K562 (cell line): ENCODE results near the gene UPF2. TPM values are rescaled to one million over a fixed set of nuclear protein-coding genes. Genes with fewer than 3 reads are reported as not detected.

Experiments
- ATAC-seq: fragments of 200-7000 bp; cut with Tn5 transposase; 3 replicates; pipeline ENCODE4 v1.9.1; 2020; ENCODE audit warnings: moderate library complexity
- BruUV-seq: library from RNA; stranded (reverse); fragments of 400-500 nt; replicated peaks from 2 replicates; lab custom pipeline; 2021; lab: Mats Ljungman, UMichigan
- CTCF ChIA-PET: fragments of 300-600 bp; formaldehyde crosslinking; extraction: SDS; loops from one replicate; lab custom pipeline; 2021; ENCODE audit warnings: low intra/inter-chr PET ratio; lab: Yijun Ruan, JAX
- POLR2A ChIA-PET: fragments of 300-600, 350-650 bp; sonication (Branson Sonifier 250); formaldehyde crosslinking; extraction: SDS; loops from one replicate; lab custom pipeline; 2021; ENCODE audit warnings: antibody characterized with exemption, inconsistent platforms; lab: Yijun Ruan, JAX
- DNase-seq, 4 experiments: peaks; one replicate each; pipeline versions ENCODE4 v3.0.0 to v3.0.0-alpha.2; 2011 to 2018; ENCODE audit warnings: low spot score in 3 of 4, mixed read lengths in 3 of 4; ENCODE audit errors: extremely low read depth in 1 of 4
- FAIRE-seq: peaks from 2 replicates; lab custom pipeline; 2011; peaks lifted over from hg19 to GRCh38; lab: Jason Lieb, UNC
- H2AFZ ChIP-seq: 2 replicates; pipeline ENCODE4 v1.6.0; 2011; ENCODE audit warnings: low read depth, low read length, control low read depth, inconsistent platforms
- H3K27ac ChIP-seq: fragments of 200-600 bp; 3 replicates; pipeline ENCODE4 v1.8.0; 2011; ENCODE audit warnings: low read depth, mild to moderate bottlenecking, control low read depth, inconsistent platforms, low read length, moderate library complexity, mixed read lengths; ENCODE audit errors: extremely low read depth
- H3K27me3 ChIP-seq, 2 experiments: fragments of 300-600 bp in 1 of 2; 2 replicates in 1 of 2; 3 replicates in 1 of 2; pipeline versions ENCODE4 v1.6.0 to v1.8.0; 2011; ENCODE audit warnings: inconsistent platforms in 2 of 2, low read length in 2 of 2, mild to moderate bottlenecking in 1 of 2, mixed read lengths in 1 of 2, moderate library complexity in 1 of 2; ENCODE audit not compliant: control insufficient read depth in 2 of 2, insufficient read depth in 2 of 2
- H3K36me3 ChIP-seq: fragments of 300-600 bp; 3 replicates; pipeline ENCODE4 v1.8.0; 2011; ENCODE audit warnings: mild to moderate bottlenecking, low read length, inconsistent platforms; ENCODE audit not compliant: control insufficient read depth, insufficient read depth
- H3K4me1 ChIP-seq, 2 experiments: fragments of 200-600 bp in 1 of 2; replicated peaks in 1 of 2; 2 replicates in 1 of 2; 3 replicates in 1 of 2; pipeline versions ENCODE4 v1.5.1 to v1.8.0; 2011; ENCODE audit warnings: inconsistent platforms in 2 of 2, low read length in 2 of 2, mild to moderate bottlenecking in 1 of 2, mixed read lengths in 1 of 2, moderate library complexity in 1 of 2; ENCODE audit not compliant: control insufficient read depth in 2 of 2, insufficient read depth in 2 of 2
- H3K4me2 ChIP-seq: 2 replicates; pipeline ENCODE4 v1.6.1; 2011; ENCODE audit warnings: low read length, control low read depth, inconsistent platforms, mixed read lengths; ENCODE audit not compliant: insufficient read depth
- H3K4me3 ChIP-seq: fragments of 200-600 bp; sonication (generic), shearing (Covaris generic); 2 replicates; pipeline ENCODE4 v1.5.1; 2016; ENCODE audit warnings: control low read depth, inconsistent platforms
- H3K79me2 ChIP-seq: fragments of 200-600 bp; 3 replicates; pipeline ENCODE4 v1.8.0; 2011; ENCODE audit warnings: low read length, inconsistent platforms; ENCODE audit not compliant: control insufficient read depth, insufficient read depth
- H3K9ac ChIP-seq, 2 experiments: 2 replicates each; pipeline versions ENCODE4 v1.6.0 to v1.6.1; 2011; ENCODE audit warnings: low read depth in 2 of 2, low read length in 2 of 2, control low read depth in 1 of 2, inconsistent platforms in 1 of 2, mild to moderate bottlenecking in 1 of 2, mixed read lengths in 1 of 2; ENCODE audit not compliant: insufficient read depth in 1 of 2
- H3K9me1 ChIP-seq: one replicate; pipeline ENCODE4 v1.6.0; 2011; ENCODE audit warnings: inconsistent platforms, mild to moderate bottlenecking, low read length, moderate library complexity; ENCODE audit not compliant: control insufficient read depth, insufficient read depth
- H3K9me3 ChIP-seq: replicated peaks from 2 replicates; pipeline ENCODE4 v1.5.1; 2011; ENCODE audit warnings: low read depth, low read length, inconsistent platforms; ENCODE audit not compliant: control insufficient read depth, insufficient read depth
- H4K20me1 ChIP-seq: replicated peaks from 2 replicates; pipeline ENCODE4 v1.6.1; 2011; ENCODE audit warnings: low read length, inconsistent platforms, mixed read lengths; ENCODE audit not compliant: control insufficient read depth, insufficient read depth
- CHAMP1 ChIP-seq: fragments of 450-650 bp; IDR thresholded peaks from 2 replicates; pipeline ENCODE4 v1.6.1; 2016; ENCODE audit warnings: mild to moderate bottlenecking
- CREB1 ChIP-seq, 2 experiments: sonication (generic) in 1 of 2; formaldehyde crosslinking in 1 of 2; IDR thresholded peaks; 2 replicates each; pipeline versions ENCODE4 v1.6.1 to v1.8.0; 2012 to 2022; ENCODE audit warnings: inconsistent platforms in 1 of 2, mild to moderate bottlenecking in 1 of 2, missing genetic modification reagents in 1 of 2, moderate library complexity in 1 of 2
- EHMT2 ChIP-seq: fragments of 450-650 bp; IDR thresholded peaks from 2 replicates; pipeline ENCODE4 v1.6.1; 2018; ENCODE audit warnings: antibody characterized with exemption
- EWSR1 ChIP-seq: fragments of 450-650 bp; IDR thresholded peaks from 2 replicates; pipeline ENCODE4 v1.6.1; 2018; ENCODE audit warnings: borderline replicate concordance, mild to moderate bottlenecking, low read depth, moderate library complexity; ENCODE audit not compliant: partially characterized antibody
- GABPA ChIP-seq: fragments of 200-800 bp; sonication (Bioruptor generic); conservative IDR thresholded peaks from 2 replicates; pipeline ENCODE4 v1.6.1; 2016; ENCODE audit warnings: low read depth, missing genetic modification characterization, missing compliant biosample characterization
- HES1 ChIP-seq: fragments of 450-650 bp; IDR thresholded peaks from 2 replicates; pipeline ENCODE4 v1.6.1; 2016; ENCODE audit warnings: low read depth, mild to moderate bottlenecking, moderate library complexity
- KDM5B ChIP-seq: fragments of 200-600 bp; sonication (generic); IDR thresholded peaks from 2 replicates; pipeline ENCODE4 v1.6.1; 2012; ENCODE audit warnings: low read depth, mild to moderate bottlenecking, moderate library complexity, low read length, control low read depth, inconsistent platforms; ENCODE audit not compliant: insufficient replicate concordance
- KLF10 ChIP-seq: fragments of 250-450 bp; sonication (Bioruptor Pico); IDR thresholded peaks from 2 replicates; pipeline ENCODE4 v1.6.1; 2021; ENCODE audit warnings: matching md5 sums
- NFIX ChIP-seq: fragments of 250-450 bp; sonication (Bioruptor Pico); IDR thresholded peaks from 2 replicates; pipeline ENCODE4 v1.4.0; 2020; ENCODE audit warnings: low read depth, mild to moderate bottlenecking, moderate library complexity
- POLR2AphosphoS2 ChIP-seq: IDR thresholded peaks from 2 replicates; pipeline ENCODE4 v1.6.1; 2012; ENCODE audit warnings: low read length, improper control_type of control experiment
- POLR2G ChIP-seq: fragments of 200-400 bp; formaldehyde crosslinking; IDR thresholded peaks from 2 replicates; pipeline ENCODE4 v1.6.1; 2017; ENCODE audit warnings: low read depth, mild to moderate bottlenecking, antibody characterized with exemption, low read length, moderate library complexity
- RBFOX2 ChIP-seq: fragments of 200-400 bp; formaldehyde crosslinking; IDR thresholded peaks from 2 replicates; pipeline ENCODE4 v1.6.1; 2017; ENCODE audit warnings: low read depth, mild to moderate bottlenecking, low read length, moderate library complexity
- SUPT5H ChIP-seq: fragments of 450-650 bp; IDR thresholded peaks from 2 replicates; pipeline ENCODE4 v1.6.1; 2016
- ZNF253 ChIP-seq: fragments of 250-450 bp; sonication (Bioruptor Pico); conservative IDR thresholded peaks from 2 replicates; pipeline ENCODE4 v1.6.1; 2021; ENCODE audit warnings: mild to moderate bottlenecking
- ZNF347 ChIP-seq: fragments of 450-650 bp; formaldehyde crosslinking; IDR thresholded peaks from 2 replicates; pipeline ENCODE4 v1.4.0; 2020; ENCODE audit warnings: low read depth, mild to moderate bottlenecking, moderate library complexity
- ZNF740 ChIP-seq, 3 experiments: fragments of 200-800 bp in 1 of 3; sonication (Bioruptor generic) in 1 of 3; sonication (generic) in 1 of 3; formaldehyde crosslinking in 1 of 3; IDR thresholded peaks; 2 replicates each; pipeline versions ENCODE4 v1.6.1 to v1.8.0; 2016 to 2022; ENCODE audit warnings: mild to moderate bottlenecking in 2 of 3, missing compliant biosample characterization in 2 of 3, missing genetic modification characterization in 2 of 3, missing genetic modification reagents in 1 of 3
- WGBS: fragments of 100-300 bp; shearing (Covaris generic); methylation state at CpG from one replicate; pipeline ENCODE4 v1.1.6; 2016; ENCODE audit warnings: low coverage, mixed read lengths; ENCODE audit not compliant: insufficient coverage; ENCODE audit errors: missing lambda C conversion rate; 5-methylcytosine and 5-hydroxymethylcytosine counted together
- in situ Hi-C: fragments of 300-500 bp; cut with MboI; formaldehyde crosslinking; loops from 4 replicates; pipeline ENCODE4 v1.15.0; 2018; ENCODE audit warnings: inconsistent platforms, mixed read lengths
- intact Hi-C: fragments of 100-400 bp; cut with micrococcal nuclease; formaldehyde crosslinking; loops from 2 replicates; pipeline ENCODE4 v1.14.2; 2022
- polyA plus RNA-seq, 8 experiments: library from polyadenylated mRNA; depleted of rRNA in 4 of 8; stranded (reverse) in 5 of 8; unstranded in 3 of 8; fragments of >200 nt; fragmentation: Nextera tagmentation in 2 of 8; fragmentation: Illumina TruSeq in 1 of 8; extraction: Ambion mirVana in 2 of 8; extraction: Trizol in 1 of 8; gene quantifications; 2 replicates each; pipeline versions ENCODE4 v1.2.1 to v1.2.3, GENCODE V29; 2011 to 2014; ENCODE audit warnings: inconsistent platforms in 1 of 8, missing spikeins in 1 of 8
- total RNA-seq, 7 experiments: library from RNA; depleted of rRNA in 6 of 7; stranded (reverse); fragments of >200 nt in 6 of 7; fragmentation: Illumina TruSeq in 2 of 7; extraction: Trizol in 2 of 7; gene quantifications; 2 replicates each; pipeline versions ENCODE4 v1.2.1 to v1.2.3, GENCODE V29; 2011 to 2021; ENCODE audit warnings: low replicate concordance in 1 of 7

Gene UPF2
- total and polyA plus RNA-seq, 9 of the 15 experiments (the other 6 are each of a cell fraction or from before 2014, with no cell fraction given) = 13.9 to 37.7 (median 23.7) TPM

- Histone ChIP-seq H3K9me1 (peaks cover 3% of the 10 kb centered on the region), H3K4me1 (peaks cover 8 to 37% of the 10 kb centered on the region in 2 experiments; a peak in 4 of 5 replicates), H3K27me3 (no peaks in the 10 kb centered on the region), H3K9ac (no peak overlapping the region), H3K36me3 (peaks cover 53% of the 10 kb centered on the region), H3K79me2 (peaks cover 95% of the 10 kb centered on the region), H3K4me3 (no peak overlapping the region), H2AFZ (no peak overlapping the region), H4K20me1 (peaks cover 8% of the 10 kb centered on the region), H3K27ac (no peak overlapping the region), H3K9me3 (no peaks in the 10 kb centered on the region), H3K4me2 (no peak overlapping the region)
- intact Hi-C loops = no loop called here
- WGBS = 71% methylated on average over 5 of the region's 7 CpGs
- ChIA-PET CTCF (no interaction called here), POLR2A (interaction anchor here (0.7 to 2.0 kb wide), 3 partner anchors 10 to 219 kb away, joined by 4 to 8 read pairs (median 5); no protein-coding TSS in a partner anchor)
- FAIRE-seq (no peak), ATAC-seq (no peak), DNase-seq (peak in 1 of 4 experiments; percentile 43)
- TF ChIP-seq EWSR1 (no peak), EHMT2 (no peak), ZNF740 (CRISPR knock-in tag; IDR thresholded peaks at IDR 0.05) (no peak), ZNF740 (tag; IDR thresholded peaks at IDR 0.05) (no peak), POLR2G (peak; percentile 50), HES1 (no peak), KDM5B (no peak), SUPT5H (0 out of 2 replicates have a peak, but pooled peaks have one; percentile 26), NFIX (CRISPR knock-in tag) (no peak), ZNF347 (CRISPR knock-in tag) (no peak), POLR2AphosphoS2 (peak; percentile 13; the same call in 1 of the 2 replicates), CHAMP1 (no peak), CREB1 (IDR thresholded peaks at IDR 0.05) (no peak), CREB1 (CRISPR knock-in tag; IDR thresholded peaks at IDR 0.05) (no peak), KLF10 (no peak), RBFOX2 (peak; percentile 36; the same call in 1 of the 2 replicates), ZNF253 (CRISPR knock-in tag) (no peak), GABPA (tag) (no peak)
- BruUV-seq = TSS peak; percentile 33
- in situ Hi-C loops = no loop called here
These were observed 157.7 kb downstream of the UPF2 start for GRCh38 chr10:11884706-11885423.
